HUDEP-2 (cell line): ENCODE data around the gene ARHGEF16.

Source experiments
- DNase-seq, 76 experiments: peaks; one replicate each; lab custom pipeline; 2025; ENCODE audit not compliant: unreplicated experiment in 76 of 76; lab: John Stamatoyannopoulos, UW

ARHGEF16 gene

GRCh38 chr1:3466366-3467075, 12.1 kb downstream of the ARHGEF16 start:
- no peak for DNase-seq

GRCh38 chr1:3467096-3468036, 12.9 kb downstream of the ARHGEF16 start:
- DNase-seq: no peak

GRCh38 chr1:3468236-3469103, 14.0 kb downstream of the ARHGEF16 start:
- no peak for DNase-seq

- DNase-seq: no peak
Observed at GRCh38 chr1:3469104-3469848, 14.8 kb downstream of the ARHGEF16 start.

DNA sequence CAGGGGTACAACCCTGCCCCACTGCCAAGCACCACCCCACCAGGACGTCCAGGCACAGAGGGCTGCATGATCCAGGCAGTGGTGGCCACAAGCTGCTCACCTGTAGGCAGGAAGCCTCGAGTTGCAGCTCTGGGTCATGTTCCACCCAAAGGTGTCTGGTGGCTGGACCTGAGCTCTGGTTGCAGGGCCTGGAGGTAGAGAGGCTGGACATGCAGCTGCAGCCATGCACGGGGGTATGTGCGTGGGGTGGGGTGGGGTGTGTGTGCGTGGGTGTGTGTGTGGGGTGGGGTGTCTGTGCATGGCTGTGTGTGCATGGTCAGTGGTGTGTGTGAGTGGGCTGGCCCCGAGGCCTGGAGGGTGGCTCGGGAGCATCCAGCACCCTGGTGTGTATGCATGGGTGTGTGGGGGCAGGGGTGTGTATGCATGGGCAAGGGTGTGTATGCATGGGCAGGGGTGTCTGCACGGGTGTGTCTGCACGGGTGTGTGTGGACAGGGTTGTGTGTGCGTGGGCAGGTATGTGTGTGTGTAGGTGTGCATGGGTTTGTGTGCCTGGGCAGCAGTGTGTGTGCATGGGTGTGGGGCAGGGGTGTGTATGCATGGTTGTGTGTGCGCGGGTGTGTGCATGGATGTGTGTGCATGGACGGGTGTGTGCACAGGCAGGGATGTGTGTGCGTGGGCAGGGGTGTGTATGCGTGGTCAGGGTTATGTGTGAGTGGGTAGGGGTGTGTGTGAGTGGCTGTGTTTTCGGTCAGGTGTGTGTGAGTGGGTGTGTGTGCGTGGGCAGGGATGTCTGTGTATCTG, 15.6 kb downstream of the ARHGEF16 start:
- no peak for DNase-seq

- DNase-seq: no peak
Observed at GRCh38 chr1:3470650-3471355, 16.3 kb downstream of the ARHGEF16 start.

- DNase-seq: no peak
Observed at GRCh38 chr1:3471356-3472087, 17.1 kb downstream of the ARHGEF16 start.

- DNase-seq: no peak
Observed at GRCh38 chr1:3472088-3472850, 17.8 kb downstream of the ARHGEF16 start.

- no peak for DNase-seq
Observed at GRCh38 chr1:3472906-3473305, 18.4 kb downstream of the ARHGEF16 start.

DNA sequence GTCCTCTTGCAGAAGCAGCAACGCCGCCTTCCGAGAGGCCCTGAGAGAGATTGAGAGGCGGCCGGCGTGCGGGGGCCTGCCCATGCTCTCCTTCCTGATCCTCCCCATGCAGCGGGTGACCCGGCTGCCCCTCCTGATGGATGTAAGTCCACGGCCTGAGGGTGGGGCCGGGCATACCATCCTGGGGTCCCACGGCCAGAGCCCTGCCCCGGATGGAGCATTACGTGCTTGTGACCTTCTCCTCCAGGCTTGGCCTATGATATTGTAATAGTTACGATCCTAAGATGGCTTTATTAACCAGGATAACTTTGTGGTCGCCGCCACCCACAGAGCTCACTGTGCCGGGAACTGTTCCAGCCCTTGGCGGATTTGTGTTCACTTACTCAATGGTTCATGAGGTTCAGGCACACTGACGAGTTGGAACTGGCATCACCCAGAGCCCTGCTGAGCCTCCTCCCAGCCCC, 18.9 kb downstream of the ARHGEF16 start:
- DNase-seq: no peak

DNA sequence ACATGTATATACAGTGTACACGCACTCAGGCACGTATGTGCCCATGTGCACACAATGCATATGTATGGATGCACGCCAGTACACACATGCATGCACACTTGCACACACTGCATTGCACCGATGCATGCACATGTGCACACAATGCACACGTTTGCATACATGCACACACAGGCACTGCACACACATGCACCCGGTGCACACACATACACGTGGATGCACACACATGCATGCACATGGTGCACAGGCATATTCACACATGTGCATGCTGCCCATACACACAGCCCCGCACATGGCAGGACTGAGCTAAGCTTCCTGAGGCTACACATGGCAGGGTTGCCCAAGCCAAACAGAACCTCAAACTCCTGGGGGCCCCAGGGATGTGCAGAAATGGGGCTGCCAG, 19.6 kb downstream of the ARHGEF16 start:
- no peak for DNase-seq

DNA sequence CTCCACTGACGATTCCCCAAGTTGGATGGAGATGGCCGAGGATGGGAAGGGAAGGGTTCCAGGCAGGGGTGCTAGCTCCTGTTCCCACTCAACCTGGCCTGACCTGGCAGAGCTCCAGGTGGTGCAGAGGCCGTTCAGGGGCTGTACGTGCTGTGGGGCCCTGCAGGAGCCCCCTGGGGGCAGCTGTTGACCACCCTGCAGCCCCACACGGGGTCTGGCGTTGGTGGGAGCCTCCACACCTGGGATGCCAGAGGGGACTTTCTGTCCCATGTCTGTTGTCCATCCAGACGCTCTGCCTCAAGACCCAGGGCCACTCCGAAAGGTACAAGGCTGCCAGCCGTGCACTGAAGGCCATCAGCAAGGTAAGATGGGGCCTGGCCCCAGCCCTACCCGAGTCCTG, 20.0 kb downstream of the ARHGEF16 start:
- DNase-seq: no peak

DNA sequence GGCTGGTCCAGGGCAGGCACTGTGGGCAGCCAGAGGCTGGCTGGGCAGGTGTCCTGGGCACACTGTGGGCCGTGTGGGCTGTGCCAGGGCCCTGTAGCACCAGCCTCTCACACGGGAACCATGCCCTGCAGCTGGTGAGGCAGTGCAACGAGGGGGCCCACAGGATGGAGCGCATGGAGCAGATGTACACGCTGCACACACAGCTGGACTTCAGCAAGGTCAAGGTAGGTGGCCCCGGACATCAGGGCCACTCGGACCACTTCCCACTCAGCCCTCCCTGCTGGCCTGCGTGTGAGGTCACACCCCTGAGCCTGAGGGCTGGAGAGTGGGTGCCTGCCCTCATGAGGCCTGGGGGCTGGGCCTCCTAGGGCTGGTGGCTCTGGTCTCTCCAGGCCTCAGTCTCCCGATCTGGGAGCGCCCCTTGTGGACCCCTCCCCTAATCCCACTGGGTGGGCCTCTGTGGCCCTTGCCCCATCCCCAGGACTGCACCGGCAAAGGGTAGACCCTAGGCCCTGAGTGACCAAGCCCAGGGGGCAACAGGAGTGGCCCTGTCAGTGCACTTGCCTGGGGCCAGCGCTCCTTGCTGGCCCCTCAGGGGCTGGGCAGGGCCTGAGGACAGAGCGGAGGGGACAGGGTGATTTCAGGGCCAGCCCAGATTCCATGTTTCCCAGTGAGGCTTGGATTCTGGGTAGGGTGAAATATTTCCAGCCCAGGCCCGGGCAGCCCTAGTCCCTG, 21.5 kb downstream of the ARHGEF16 start:
- no peak for DNase-seq

DNA sequence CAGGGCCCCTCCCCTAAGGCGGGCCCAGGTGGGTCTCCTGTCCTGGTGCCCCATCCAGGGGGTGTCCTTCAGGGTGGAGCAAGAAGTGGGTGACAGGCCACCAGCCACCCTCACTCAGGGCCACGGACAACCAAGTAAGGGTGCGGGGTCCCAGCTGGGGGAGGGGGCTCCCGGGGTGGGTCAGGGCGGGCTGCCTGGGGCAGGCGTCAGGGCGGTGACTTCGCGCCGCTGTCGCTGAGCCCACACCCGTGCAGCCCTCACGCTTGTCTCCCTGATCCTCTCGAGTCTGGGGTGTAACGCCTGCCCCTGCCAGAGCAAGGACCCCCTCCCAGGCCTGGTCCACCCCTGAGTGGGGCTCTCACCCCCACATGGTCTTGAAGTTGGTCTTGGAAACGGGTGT, 22.2 kb downstream of the ARHGEF16 start:
- DNase-seq: no peak

DNA sequence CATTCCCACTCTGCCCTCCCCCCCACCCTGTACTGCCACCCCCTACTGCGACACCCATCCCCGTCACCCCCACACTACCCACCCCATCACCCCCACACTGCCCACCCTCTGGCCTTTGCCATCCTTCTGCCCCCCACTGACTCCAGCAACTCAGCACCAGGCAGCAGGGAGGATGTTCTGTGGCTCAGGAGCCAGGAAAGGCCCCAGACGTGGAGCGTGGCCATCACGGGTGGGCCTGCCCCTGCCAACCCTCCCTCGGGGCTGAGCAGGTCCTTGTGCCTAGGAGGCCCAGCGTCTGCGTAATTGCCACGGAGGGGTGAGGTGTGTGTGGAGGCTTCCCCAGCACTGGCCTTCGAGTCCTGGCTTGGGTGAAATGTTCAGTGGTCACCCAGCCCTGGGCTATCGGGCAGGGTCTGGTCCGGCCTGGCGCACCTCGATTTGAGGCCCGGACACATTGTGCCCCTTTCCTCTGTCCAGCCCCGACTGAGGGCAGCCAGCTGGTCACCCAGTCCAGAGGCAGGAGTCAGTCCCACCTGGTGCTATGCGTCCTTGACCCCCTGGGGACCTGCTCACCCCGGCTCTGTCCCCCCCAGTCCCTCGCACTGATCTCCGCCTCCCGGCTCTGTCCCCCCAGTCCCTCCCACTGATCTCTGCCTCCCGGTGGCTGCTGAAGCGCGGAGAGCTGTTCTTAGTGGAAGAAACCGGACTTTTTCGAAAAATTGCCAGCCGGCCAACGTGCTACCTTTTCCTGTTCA, 23.0 kb downstream of the ARHGEF16 start:
- DNase-seq: no peak

GRCh38 chr1:3478187-3478586, 23.7 kb downstream of the ARHGEF16 start:
- no peak for DNase-seq
